Dermis lymphatic vessel endothelial cell (primary cell): Measurements from ENCODE around the gene SPIC. TPM values are rescaled to one million over a fixed set of nuclear protein-coding genes. Genes with fewer than 3 reads are reported as not detected.

Experiments used
- total RNA-seq: library from RNA; depleted of rRNA; stranded (reverse); fragments of >200 nt; gene quantifications from 2 replicates; pipeline ENCODE4 v1.2.1, GENCODE V29; 2014

Gene SPIC
- total RNA-seq, result not detected in 2 replicates

GRCh38 chr12:101474711-101475386 lies at the start of gene SPIC:
TSS of gene SPIC (plus strand) at chr12:101475336. CDS start at chr12:101476905, 1,569 bp downstream.

Other genes with a start within 250 kb of the SPIC start
- 11.5 and 21.0 TPM in 2 replicates for gene UTP20, start 195.2 kb upstream of the SPIC start, total RNA-seq
- 51.2 and 68.9 TPM in 2 replicates for gene ARL1, start 67.6 kb upstream of the SPIC start, total RNA-seq
- gene MYBPC1, start 119.6 kb downstream of the SPIC start, total RNA-seq, result not detected in 2 replicates
- 19.3 and 23.6 TPM in 2 replicates for gene CHPT1, start 222.3 kb downstream of the SPIC start, total RNA-seq